SW 1271 (cell line): Measurements from ENCODE around the gene APC.
A peak's percentile ranks its signal among the peaks of the same experiment; 100 is the strongest.

Source experiments
- DNase-seq, 2 experiments: peaks; one replicate each; lab custom pipeline; 2025; lab: John Stamatoyannopoulos, UW

APC gene

DNA sequence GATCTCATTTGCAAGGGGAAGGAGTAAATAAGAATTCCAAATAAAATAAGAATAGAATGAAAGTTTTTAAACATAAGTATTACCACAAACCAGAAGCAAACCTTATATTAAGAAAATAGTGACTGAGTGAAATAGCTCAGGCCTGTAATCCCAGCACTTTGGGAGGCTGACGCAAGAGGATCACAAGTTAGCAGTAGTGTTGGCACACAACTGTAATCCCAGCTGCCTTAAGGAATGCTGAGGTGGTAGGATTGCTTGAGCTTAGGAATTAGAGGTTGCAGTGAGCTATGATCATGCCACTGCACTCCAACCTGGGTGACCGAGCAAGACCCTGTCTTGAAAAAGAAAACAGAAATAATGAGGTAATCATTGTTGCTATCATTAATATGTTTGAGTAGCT lies 47.0 kb downstream of the APC start:
- DNase-seq = no peak

DNA sequence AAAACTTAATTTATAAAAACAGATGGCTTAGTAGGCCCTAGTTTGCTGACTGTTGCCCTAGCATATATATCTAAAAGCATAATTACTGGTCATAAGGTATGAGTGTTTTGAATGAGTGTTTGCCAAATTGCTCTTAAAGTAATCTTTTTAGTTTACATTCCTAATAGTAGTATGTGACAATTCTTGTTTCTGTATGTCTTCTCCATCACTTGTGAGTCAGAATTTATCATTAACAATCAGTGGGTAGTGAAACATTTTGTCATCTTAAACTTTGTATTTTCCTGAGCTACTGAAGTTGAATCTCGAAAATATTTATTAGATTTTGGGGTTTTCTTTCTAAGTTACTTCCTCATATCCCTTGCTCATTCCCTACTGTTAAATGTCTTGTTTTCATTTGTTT lies 49.6 kb downstream of the APC start:
- DNase-seq = no peak

DNA sequence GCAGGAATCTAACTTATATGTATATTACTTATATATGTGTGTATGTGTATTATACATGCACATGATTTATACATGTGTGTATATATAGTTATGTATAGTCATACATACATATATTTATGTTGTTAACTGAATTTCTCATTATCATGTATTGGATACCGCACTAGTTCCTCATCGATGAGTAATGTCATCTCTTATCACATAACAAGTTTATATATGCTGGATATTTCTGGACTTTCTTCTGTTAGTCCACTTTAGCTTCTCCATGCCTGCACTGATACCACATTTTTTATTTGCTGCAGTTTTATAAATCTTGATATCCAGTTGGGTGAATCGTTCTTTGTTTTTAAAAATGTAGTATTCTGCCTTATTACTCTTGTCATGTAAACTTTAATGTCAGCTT lies 50.2 kb downstream of the APC start:
- DNase-seq = no peak

DNA sequence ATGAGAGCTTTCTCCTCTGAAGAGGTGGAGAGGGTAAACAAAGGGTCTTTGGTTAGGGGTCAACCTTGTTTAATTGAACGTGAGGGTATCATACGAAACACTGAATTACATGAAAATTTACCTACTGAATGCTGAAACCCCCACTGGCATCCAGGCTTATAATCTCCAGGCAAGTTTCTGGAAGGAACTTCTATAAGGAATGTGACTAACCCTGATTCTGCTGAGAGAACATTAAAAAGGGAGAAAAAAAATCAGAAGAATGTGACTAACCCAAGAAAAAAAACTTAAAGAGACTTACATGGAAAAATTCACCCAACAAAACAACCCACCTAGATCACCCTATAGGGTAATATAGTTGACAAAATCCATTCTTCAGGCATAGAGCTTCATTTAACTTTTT lies 55.5 kb downstream of the APC start:
- no peak for DNase-seq

DNA sequence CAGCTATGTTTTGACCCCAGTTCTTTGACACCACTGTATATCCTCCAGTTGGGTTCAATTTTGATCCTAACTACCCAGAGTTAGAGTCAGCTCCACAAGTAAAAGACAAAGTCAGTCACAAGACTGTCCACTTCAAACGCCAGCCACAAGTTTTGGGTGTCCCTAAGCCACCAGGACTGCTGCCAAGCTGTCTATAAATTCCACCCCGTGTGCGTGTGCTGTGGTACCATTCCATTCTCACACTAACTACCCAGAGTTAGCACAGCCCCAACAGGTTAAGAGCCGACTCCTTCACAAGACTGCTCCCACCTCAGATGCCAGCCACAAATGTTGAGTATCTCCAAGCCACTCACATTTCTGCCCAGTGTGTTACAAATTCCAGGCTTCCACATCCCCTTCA lies 56.7 kb downstream of the APC start:
- DNase-seq = no peak

DNA sequence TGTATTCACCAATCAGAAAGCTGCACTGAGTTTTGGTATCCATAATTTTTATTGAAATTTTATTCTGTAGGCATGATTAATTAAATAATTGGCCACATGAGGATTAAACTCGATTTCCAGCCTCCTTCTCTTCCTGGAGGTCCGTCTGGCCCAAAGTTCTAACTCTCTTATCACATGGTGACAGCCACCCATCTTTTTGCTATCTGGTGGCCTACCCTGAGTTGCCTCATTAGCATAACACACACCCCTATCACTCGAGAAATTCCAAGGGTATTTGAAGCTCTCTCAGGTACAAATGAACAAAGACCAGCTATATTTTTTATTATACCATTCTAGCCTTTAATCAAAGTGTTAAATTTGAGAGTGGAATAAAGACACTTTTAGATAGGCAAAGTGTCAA lies 57.7 kb downstream of the APC start:
- DNase-seq = no peak

DNA sequence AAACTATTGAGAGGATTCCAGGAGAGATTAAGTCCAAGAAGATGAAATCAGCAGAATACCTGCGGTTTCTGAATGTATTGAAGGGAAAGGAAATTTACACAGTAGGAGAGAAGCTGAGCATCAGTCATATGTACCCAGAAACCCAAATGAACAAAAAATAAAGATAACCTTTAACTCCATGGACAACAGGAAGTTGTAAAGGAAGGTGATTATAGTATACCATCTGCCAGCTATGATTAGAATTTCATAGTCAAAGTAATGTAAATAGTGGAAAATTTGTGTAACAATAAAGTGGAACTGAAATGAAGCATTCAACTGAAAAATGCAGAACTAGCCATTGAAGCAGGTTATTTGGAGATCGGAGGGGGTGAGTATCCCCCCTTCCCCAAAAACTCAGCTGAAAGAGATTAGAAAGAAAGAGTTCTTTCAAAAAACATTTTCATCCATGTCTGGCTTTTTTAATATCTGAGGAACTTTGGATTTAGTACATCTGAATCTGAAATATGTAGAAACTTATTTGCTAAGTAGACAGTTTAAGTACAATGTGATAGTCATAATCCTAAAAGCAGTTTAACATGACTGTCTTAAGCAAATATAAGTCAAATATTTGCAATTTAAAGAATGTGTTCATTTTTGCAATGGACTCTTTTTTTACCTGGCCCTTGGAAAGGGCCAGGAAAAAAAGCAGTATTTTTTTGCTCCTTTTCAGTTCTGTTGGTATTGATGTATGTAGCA lies 58.4 kb downstream of the APC start:
- no peak for DNase-seq

DNA sequence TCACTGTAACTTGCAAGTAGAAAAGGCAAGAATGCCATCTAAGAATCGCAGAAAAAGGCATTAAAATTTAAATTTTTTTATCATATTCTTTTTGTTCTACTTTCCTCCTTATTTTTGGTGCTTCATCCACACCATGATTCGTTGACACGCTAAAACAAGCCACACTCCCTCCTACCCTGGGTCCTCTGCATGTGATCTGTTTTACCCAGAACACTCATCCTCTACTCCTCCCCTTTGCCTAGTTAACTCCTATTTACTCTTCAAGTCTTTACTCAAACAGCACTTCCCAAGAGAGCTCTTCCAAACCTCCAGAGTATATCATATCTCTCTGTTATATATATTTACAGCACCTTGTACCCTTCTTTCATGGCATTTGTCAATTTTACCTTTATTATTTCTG lies 62.0 kb downstream of the APC start:
- no peak for DNase-seq

DNA sequence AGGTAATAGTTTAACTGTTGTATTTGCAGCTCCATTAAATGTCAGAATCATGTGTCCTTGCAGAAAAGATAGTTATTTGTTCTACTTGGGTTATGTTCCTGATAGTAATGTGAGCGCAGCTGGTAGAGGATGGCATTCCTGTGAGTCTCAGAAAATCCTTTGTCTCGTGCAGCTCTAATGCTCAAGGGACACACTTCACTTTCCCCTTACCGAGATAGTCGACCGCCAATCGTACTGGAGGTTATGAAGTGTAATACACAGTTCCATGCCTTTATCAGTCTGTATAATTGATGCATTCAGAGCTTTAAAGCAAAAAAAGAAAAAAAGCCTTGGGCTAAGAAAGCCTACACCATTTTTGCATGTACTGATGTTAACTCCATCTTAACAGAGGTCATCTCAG lies 63.2 kb downstream of the APC start:
- no peak for DNase-seq

DNA sequence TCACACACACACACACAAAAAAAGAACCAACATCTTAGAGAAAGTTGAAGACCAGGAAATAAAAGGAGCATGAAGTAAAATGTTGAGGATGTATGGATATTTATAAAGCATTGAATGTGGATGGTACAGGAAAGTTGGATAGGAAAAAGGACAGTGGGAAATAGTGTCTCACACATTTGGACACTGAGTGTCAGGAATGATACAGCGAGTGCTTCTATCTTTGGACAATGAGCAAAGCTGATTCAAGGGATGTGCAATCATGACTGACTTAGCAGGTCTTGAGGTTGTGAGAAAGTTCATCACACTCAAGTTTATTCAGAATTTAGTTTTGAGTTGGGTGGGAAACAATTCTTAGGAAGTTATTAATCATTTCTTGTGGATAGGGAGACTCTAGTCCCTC lies 73.3 kb downstream of the APC start:
- no peak for DNase-seq

DNA sequence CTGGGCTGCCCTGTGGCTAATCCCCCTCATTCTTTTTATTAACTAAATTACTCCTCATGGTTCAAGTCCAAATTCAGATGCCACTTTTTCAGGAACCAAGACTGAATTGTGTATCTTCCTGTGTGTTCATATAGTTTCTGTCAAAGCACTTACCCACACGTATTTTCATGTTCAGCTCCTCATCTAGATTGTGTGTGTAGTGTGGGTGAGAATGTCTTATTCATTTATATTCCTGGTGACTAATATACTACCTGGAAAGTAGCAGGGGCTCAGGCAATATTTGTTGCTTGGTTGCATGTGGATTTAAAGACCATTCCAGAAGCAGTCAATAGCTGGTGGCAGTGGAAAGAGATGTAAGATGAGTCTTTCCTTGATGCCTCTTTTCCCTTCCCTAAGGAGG lies 74.9 kb downstream of the APC start:
- no peak for DNase-seq

DNA sequence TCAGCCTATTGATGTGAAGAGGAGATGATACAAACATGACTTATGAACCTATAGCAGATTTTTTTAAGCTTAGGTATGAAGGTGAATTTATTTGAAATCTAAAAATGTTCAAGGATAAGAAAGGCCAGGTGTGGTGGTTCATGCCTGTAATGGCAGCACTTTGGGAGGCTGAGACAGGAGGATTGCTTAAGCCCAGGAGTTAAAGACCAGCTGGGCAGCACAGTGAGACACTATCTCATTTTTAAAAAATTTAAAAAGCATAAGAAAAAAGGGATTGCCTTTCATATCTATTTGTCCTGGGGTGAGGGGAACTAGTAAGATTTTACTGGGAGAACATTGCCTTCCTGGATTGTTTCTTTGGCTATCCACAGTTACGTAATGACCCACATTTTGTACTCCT lies 82.6 kb downstream of the APC start:
- no peak for DNase-seq

DNA sequence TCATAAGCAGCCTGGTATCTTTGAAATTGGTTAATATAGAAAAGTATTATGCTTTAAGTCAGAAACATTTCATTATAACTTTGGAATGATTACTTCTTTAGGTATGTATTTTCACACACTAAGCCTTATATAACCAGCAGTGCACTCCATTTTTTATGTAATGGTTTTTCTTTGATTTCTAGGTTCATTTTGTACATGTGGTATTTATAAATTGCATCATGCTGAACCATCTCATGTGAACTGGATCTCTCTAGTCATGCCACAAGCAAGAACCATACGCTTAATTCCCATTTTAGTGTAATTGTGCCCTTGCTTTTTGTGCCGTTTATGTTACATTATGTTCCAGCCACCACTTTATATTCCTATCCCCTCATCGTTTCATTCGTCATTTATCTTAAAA lies 84.8 kb downstream of the APC start:
- DNase-seq = no peak

DNA sequence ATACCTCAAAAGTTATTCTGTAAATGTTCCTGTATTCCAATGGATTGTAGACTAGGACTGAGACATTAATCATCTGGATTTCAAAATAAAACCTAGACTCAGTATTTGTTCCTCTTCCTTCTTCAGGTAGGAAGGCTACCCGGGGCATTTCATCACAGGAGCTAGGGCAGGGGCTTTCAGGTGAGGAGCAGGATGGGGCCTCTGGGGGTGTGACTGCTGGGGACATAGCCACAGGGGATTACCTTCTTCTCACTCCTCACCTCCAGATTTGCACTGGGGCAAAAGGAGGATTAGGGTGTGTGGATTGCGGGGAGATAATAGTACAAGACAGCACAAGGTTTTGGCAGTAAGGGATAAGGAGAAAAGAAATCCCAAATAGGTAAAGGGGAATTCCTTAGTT lies 85.5 kb downstream of the APC start:
- no peak for DNase-seq

DNA sequence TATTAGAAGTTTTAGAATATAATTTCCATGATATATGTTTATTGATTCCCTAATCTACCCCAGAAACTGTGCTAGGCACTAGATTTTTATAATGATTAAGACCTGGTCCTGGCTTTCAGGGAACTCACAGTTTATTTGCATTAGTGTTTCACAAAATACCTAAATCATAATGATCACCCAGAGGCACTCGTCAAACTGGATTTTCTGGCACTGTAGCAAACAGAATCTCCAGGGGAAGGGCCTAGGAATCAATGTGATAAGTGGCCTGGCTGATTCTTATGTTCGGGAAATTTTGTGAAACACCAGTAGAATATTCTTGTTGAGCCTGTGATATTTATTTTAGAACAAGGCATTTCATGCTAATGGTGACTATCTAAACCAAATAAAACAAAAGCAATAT lies 86.0 kb downstream of the APC start:
- DNase-seq = no peak

DNA sequence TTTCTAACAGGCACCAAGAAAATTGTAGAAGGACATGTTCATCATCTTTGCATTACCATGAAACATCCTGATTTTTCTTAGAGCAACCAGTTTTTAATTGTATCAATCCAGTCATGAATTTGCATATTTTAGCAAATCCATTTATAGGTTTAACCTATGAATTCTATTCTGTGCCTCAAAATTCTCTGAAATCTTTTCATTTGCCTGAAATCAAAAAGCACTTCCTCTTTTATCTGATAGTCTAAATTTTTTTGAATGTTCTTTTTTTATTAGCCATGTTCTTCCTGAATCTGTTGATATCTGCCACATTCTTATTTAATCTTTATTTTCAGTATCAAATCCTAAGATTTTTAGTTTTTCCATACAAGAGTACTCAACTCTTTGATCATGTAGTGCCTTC lies 86.5 kb downstream of the APC start:
- no peak for DNase-seq

DNA sequence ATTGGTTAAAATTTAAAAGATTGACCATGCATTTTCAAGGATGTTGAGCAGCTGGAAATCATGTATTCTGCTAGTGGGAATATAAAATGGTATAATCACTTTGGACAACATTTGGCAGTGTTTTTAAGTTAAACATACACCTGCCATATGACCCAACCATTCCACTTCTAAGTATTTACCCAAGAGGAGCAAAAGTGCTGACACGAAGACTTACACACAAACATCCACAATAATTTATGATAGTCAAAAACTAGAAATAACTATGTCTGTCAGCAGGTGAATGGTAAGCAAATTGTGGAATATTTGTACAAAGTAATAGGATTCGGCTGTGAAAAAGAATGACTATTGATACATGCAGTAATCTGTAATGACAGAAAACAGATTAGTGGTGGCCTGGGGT lies 92.7 kb downstream of the APC start:
- DNase-seq = no peak

DNA sequence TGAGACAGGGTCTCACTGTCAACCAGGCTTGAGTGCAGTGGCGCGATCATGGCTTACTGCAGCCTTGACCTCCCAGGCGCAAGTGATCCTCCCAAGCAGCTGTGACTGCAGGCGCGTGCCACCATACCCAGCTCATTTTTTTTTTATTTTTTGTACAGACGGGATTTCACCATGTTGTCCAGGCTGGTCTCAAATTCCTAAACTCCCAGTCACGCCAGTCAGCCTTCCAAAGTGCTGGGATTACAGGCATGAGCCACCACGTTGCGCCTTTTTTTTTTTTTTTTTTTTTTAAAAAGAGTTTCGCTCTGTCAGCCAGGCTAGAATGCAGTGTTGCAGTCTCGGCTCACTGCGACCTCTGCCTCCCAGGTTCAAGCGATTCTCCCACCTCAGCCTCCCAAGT lies 96.3 kb downstream of the APC start:
- no peak for DNase-seq

DNA sequence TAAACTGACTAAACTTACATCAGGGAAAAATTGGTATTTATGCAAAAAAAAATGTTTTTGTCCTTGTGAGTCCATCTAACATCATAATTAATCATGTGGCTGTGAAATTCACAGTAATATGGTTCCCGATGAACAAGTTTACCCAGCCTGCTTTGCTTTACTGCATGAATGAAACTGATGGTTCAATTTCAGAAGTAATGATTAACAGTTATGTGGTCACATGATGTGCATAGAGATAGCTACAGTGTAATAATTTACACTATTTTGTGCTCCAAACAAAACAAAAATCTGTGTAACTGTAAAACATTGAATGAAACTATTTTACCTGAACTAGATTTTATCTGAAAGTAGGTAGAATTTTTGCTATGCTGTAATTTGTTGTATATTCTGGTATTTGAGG lies 106.8 kb downstream of the APC start:
- no peak for DNase-seq

DNA sequence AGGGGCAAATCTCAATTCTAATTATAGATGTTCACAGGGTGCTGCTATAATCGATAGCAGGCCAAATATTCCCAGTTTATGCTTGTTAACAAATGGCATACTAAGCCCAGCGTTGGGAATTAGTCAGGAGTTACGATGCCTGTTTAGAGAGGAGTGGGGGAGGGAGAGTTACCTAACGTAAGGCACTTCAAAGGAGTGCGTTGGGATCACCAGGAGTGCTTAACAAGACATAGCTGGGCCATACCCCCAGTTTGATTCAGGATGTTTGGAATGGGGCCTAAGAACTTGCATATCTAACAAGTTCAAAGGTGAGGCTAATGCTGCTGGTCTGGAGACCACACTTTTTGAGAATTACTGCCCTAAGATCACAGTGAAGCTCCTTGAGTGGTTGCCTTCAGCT lies 108.9 kb downstream of the APC start:
- no peak for DNase-seq

DNA sequence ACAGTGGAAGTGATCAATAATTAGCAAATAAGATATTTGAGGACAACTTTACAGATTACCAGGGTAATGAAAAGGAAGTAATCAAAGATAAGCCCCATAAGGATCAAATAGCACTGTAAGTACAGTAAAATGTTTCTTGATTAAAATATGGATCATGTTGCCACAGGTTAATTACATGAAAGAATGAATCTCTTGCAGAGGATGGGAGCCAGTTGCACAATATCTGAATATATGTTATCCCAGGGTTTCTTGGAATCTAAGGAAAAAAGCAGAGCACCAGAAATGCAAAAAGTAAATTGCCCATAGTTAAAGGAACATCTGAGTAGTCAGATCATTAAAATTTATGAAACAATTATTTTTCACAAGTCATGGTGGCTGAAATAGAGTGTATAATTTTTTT lies 109.6 kb downstream of the APC start:
- no peak for DNase-seq

DNA sequence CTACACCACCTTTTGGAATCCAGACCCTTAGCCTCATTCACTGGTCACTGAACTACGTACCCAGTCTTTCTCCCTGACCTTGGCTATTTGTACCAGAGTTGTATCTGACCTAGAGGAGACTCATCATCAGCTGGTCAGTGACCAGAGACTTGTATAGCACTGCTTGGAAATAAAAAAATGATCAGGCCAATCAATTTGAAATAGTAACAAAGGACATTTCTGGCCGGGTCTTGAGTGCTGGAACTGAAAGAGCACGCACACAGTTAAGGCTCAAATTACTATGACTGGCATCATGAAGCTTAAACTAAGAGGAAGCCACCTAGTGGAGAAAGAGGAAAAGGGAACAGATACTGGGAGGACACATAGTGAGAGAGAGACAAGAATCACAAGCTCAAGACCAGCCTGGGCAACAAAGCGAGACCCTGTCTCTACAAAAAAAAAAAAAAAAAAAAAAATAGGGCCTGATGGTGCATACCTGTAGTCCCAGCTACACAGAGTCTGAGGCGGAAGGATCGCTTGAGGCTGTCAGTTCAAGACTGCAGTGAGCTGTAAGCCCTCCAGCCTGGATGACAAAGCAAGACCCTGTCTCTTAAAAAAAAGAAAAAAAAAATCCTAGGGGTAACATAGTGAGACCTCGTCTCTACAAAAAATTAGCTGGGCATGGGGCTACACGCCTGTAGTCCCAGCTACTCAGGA lies 110.6 kb downstream of the APC start:
- peak in 1 of 2 experiments; percentile 83 for DNase-seq

DNA sequence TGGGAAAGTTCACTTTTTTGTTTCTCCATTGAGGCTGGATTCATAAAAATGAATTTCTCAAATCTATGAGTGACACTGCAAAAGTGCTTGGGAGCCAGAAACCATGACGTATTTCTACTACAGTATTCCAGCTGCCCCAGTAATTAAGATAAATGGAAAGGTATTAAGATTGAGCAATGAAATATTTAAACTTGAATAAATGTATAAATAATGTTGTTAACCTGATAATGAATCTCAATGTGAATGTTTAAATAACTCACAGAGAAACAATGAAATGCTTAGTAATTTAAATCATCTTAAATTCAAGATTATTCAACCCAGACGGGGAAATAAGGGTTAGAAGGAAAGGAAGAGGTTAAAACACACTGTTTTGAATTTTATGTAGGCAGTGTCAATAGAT lies 112.2 kb downstream of the APC start:
- no peak for DNase-seq

DNA sequence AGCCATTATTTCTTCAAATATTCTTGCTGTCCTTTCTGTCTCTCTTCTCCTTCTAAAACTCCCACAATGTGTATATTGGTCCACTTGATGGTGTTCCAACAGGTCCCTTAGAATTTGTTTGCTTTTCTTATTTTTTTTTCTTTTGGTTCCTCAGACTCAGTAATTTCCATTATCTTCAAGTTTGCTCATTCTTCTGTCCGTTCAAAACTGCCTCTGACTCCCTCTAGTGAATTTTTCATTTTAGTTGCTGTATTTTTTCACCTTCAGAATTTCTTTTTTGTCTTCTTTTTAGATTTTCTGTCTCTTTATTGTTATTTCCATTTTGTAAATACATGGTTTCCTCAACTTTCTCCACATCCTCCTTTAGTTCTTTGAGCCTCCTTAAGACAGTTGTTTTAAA lies 117.0 kb downstream of the APC start:
- DNase-seq = no peak
